ENCODE measurements around the gene KCNJ14. TPM values are rescaled to one million over a fixed set of nuclear protein-coding genes. Genes with fewer than 3 reads are reported as not detected.

KCNJ14 gene
- total RNA-seq, 1 donor from 2014 or later = 2.0 TPM

DNA sequence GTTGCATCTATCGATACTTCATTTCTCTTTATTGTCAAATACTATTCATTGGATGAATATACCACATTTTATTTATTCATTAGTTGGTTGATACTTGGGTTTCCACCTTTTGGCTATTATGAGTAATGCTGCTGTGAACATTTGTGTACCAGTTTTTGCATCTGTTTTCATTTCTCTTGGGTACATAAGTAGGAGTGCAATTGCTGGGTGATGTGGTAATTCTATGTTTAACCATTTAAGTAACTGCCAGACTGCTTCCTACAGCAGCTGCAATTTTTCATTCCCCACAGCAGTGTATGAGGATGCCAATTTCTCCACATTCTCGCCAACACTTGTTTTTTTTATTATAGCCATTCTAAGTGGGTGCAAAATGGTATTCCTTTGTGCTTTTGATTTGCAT is 2.6 kb downstream of the KCNJ14 start:
- H3K27ac Mint-ChIP-seq = no peak overlapping the region
- no peak for DNase-seq (ENCODE audit: low spot score, unreplicated experiment)
- TF ChIP-seq, protein P1, sequence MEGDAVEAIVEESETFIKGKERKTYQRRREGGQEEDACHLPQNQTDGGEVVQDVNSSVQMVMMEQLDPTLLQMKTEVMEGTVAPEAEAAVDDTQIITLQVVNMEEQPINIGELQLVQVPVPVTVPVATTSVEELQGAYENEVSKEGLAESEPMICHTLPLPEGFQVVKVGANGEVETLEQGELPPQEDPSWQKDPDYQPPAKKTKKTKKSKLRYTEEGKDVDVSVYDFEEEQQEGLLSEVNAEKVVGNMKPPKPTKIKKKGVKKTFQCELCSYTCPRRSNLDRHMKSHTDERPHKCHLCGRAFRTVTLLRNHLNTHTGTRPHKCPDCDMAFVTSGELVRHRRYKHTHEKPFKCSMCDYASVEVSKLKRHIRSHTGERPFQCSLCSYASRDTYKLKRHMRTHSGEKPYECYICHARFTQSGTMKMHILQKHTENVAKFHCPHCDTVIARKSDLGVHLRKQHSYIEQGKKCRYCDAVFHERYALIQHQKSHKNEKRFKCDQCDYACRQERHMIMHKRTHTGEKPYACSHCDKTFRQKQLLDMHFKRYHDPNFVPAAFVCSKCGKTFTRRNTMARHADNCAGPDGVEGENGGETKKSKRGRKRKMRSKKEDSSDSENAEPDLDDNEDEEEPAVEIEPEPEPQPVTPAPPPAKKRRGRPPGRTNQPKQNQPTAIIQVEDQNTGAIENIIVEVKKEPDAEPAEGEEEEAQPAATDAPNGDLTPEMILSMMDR (IDR thresholded peaks at IDR 0.05; ENCODE audit: unreplicated experiment) = no peak
- peaks cover 9% of the 10 kb centered on the region for H3K36me3 Mint-ChIP-seq (ENCODE audit: insufficient read depth)
- no peaks in the 10 kb centered on the region for H3K27me3 Mint-ChIP-seq
- no peaks in the 10 kb centered on the region for H3K9me3 Mint-ChIP-seq (ENCODE audit: low read depth)
- H3K4me3 Mint-ChIP-seq (ENCODE audit: low read depth) = no peak overlapping the region
- H3K4me1 Mint-ChIP-seq (ENCODE audit: low read depth) = no peaks in the 10 kb centered on the region

DNA sequence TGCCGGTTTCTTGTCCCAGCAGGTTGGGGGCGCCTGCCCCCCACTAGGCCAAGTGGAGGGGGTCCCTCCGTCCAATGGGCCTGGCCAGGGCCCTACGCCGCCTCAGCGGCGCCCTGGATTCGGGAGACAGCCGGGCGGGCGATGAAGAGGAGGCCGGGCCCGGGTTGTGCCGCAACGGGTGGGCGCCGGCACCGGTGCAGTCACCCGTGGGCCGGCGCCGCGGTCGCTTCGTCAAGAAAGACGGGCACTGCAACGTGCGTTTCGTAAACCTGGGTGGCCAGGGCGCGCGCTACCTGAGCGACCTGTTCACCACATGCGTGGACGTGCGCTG is 6.2 kb downstream of the KCNJ14 start:
- TF ChIP-seq, protein P1 (IDR thresholded peaks at IDR 0.05; ENCODE audit: unreplicated experiment) = no peak
- no peak for DNase-seq (ENCODE audit: low spot score, unreplicated experiment)
- Mint-ChIP-seq H3K27ac (no peak overlapping the region), H3K36me3 (ENCODE audit: insufficient read depth) (peaks cover 6% of the 10 kb centered on the region), H3K27me3 (no peaks in the 10 kb centered on the region), H3K4me3 (ENCODE audit: low read depth) (no peak overlapping the region), H3K4me1 (ENCODE audit: low read depth) (no peaks in the 10 kb centered on the region), H3K9me3 (ENCODE audit: low read depth) (no peaks in the 10 kb centered on the region)

DNA sequence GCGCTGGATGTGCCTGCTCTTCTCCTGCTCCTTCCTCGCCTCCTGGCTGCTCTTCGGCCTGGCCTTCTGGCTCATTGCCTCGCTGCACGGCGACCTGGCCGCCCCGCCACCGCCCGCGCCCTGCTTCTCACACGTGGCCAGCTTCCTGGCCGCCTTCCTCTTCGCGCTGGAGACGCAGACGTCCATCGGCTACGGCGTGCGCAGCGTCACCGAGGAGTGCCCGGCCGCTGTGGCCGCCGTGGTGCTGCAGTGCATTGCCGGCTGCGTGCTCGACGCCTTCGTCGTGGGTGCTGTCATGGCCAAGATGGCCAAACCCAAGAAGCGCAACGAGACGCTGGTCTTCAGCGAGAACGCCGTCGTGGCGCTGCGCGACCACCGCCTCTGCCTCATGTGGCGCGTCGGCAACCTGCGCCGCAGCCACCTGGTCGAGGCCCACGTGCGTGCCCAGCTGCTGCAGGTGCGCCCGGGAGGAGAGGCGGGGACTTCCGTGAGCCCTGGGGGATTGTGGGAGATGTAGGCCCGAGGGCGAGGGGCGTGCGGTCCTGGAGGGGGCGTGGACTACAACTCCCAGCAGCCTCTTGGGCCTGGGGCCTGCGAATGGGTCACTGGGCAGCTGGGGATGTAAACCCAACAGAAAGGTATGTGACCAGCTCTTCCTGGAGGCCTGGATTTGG is 6.7 kb downstream of the KCNJ14 start:
- DNase-seq (ENCODE audit: low spot score, unreplicated experiment) = no peak
- Mint-ChIP-seq H3K36me3 (ENCODE audit: insufficient read depth) (peaks cover 6% of the 10 kb centered on the region), H3K9me3 (ENCODE audit: low read depth) (no peaks in the 10 kb centered on the region), H3K4me1 (ENCODE audit: low read depth) (no peaks in the 10 kb centered on the region), H3K27ac (no peak overlapping the region), H3K4me3 (ENCODE audit: low read depth) (no peak overlapping the region), H3K27me3 (no peaks in the 10 kb centered on the region)
- TF ChIP-seq, protein P1 (IDR thresholded peaks at IDR 0.05; ENCODE audit: unreplicated experiment) = no peak

DNA sequence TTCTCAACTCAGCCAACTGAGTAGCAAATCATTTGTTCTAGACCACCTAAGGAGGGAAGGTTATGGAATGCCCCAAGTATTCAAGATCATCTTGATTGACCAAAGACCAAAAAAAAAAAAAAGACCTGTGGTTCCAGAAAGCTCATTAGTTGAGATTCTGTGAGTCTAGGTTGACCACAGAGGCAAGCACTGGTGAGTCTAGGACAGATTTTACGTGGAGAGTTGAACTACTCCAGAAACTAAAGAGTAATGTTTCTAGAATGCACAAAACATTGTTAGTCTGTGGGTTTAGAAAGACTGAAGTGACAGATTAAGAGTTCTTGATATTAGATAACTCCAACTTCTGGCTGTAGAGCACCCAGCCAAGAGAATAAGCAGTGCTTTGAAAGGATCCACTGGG is 9.8 kb downstream of the KCNJ14 start:
- Mint-ChIP-seq H3K27ac (no peak overlapping the region), H3K27me3 (no peaks in the 10 kb centered on the region)

DNA sequence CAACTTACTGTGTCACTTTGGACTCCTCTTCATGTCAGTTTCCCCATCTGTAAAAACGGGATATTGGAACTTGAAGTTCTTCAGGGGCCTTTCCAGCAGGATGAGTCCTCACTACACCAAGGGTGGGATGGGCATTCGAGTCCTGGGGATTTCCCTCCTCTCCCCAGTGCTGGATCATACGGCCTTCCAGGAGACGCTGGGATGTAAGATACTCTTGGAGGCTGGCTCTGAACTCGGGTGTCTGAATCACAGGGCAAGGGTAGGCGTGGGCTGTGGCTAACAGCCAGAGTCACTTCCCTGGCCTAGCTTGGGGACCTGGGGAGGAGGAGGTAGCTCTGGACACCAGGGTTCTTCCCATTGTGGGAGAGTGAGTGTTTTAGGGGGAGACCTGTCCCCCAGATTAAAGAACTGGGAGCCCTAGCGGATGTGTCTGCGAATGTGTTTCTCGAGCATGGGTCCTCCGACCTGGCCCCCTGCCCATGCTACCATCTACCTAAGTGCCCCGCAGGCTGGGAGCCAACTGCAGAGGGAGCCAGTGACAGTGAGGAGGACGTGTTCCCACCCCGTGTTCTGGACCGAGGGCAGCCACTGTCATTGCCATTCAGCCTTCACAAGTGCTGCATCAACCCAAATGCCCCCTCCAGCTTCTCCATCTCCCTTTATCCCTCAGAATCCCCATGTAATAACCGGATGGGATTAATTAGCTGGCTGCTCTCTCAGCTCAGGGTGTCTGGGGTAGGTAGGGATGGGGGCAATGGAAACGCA is 11.4 kb downstream of the KCNJ14 start:
- H3K36me3 Mint-ChIP-seq (ENCODE audit: insufficient read depth) = peaks cover 9% of the 10 kb centered on the region

More for the DNA sequence above, 9.8 kb downstream of the KCNJ14 start:
- Mint-ChIP-seq H3K4me3 (ENCODE audit: low read depth) (no peak overlapping the region), H3K4me1 (ENCODE audit: low read depth) (peaks cover 3% of the 10 kb centered on the region), H3K36me3 (ENCODE audit: insufficient read depth) (peaks cover 1% of the 10 kb centered on the region), H3K9me3 (ENCODE audit: low read depth) (no peaks in the 10 kb centered on the region)
- DNase-seq (ENCODE audit: low spot score, unreplicated experiment) = no peak
- TF ChIP-seq, protein P1 (IDR thresholded peaks at IDR 0.05; ENCODE audit: unreplicated experiment) = no peak

More for the DNA sequence above, 11.4 kb downstream of the KCNJ14 start:
- no peaks in the 10 kb centered on the region for H3K9me3 Mint-ChIP-seq (ENCODE audit: low read depth)
- no peak for DNase-seq (ENCODE audit: low spot score, unreplicated experiment)
- H3K27ac Mint-ChIP-seq = no peak overlapping the region
- H3K4me3 Mint-ChIP-seq (ENCODE audit: low read depth) = no peak overlapping the region
- peaks cover 7% of the 10 kb centered on the region for H3K4me1 Mint-ChIP-seq (ENCODE audit: low read depth)
- H3K27me3 Mint-ChIP-seq = no peaks in the 10 kb centered on the region
- TF ChIP-seq, protein P1 (IDR thresholded peaks at IDR 0.05; ENCODE audit: unreplicated experiment) = no peak

Measured in progenitor cell of endocrine pancreas (in vitro differentiated cells).